Muscle of leg (tissue), 11 donors: ENCODE measurements around the gene CACNA1D. TPM values are rescaled to one million over a fixed set of nuclear protein-coding genes. Genes with fewer than 3 reads are reported as not detected.

ENCODE experiments used
- DNase-seq: peaks from one replicate; pipeline ENCODE4 v3.0.0; 2013
- H3K27ac ChIP-seq: one replicate; pipeline ENCODE4 v1.5.1; 2013; ENCODE audit warnings: mild to moderate bottlenecking, low read length, control low read depth
- H3K27me3 ChIP-seq: one replicate; pipeline ENCODE4 v1.6.1; 2013; ENCODE audit warnings: low read length; ENCODE audit not compliant: control insufficient read depth, insufficient read depth
- H3K36me3 ChIP-seq: one replicate; pipeline ENCODE4 v1.6.1; 2013; ENCODE audit warnings: low read length; ENCODE audit not compliant: control insufficient read depth, insufficient read depth
- H3K4me1 ChIP-seq: one replicate; pipeline ENCODE4 v1.6.1; 2013; ENCODE audit warnings: low read length; ENCODE audit not compliant: control insufficient read depth, insufficient read depth
- H3K4me3 ChIP-seq: one replicate; pipeline ENCODE4 v1.5.1; 2013; ENCODE audit warnings: low read length, control low read depth
- H3K9me3 ChIP-seq: replicated peaks from 2 replicates; pipeline ENCODE4 v1.6.1; 2013; ENCODE audit warnings: low read depth, low read length; ENCODE audit not compliant: control insufficient read depth
- WGBS: methylation state at CpG from one replicate; pipeline ENCODE4 v1.1.5; 2013; ENCODE audit warnings: missing lambda C conversion rate; ENCODE audit not compliant: insufficient coverage; 5-methylcytosine and 5-hydroxymethylcytosine counted together
- polyA plus RNA-seq, 8 donors: library from polyadenylated mRNA; unstranded; fragments of 120-200 nt; gene quantifications; one replicate each; pipeline versions ENCODE4 v1.2.1 to v1.2.3, GENCODE V29; 2013; ENCODE audit warnings: inconsistent platforms in 1 of 8, low replicate concordance in 1 of 8; ENCODE audit not compliant: insufficient read length in 8 of 8, insufficient read depth in 1 of 8
- total RNA-seq: library from RNA; stranded (reverse); fragments of 120-200 nt; gene quantifications from one replicate; pipeline ENCODE4 v1.2.4, GENCODE V29; 2013

The CACNA1D gene
- total and polyA plus RNA-seq, 9 donors, result 0.86 to 6.3 (median 2.1) TPM

- WGBS, result 84% methylated on average over 7 of the region's 7 CpGs
- DNase-seq, result no peak
- Histone ChIP-seq H3K27me3 (no peaks in the 10 kb centered on the region), H3K27ac (no peak overlapping the region), H3K36me3 (peaks cover 26% of the 10 kb centered on the region), H3K4me1 (no peaks in the 10 kb centered on the region), H3K4me3 (no peak overlapping the region), H3K9me3 (no peaks in the 10 kb centered on the region)
Measured at GRCh38 chr3:53858096-53858741, 363.8 kb downstream of the CACNA1D start.

GRCh38 chr3:53859178-53859577 lies 364.8 kb downstream of the CACNA1D start:
- Histone ChIP-seq H3K27ac (no peak overlapping the region), H3K27me3 (no peaks in the 10 kb centered on the region), H3K9me3 (no peaks in the 10 kb centered on the region), H3K4me1 (no peaks in the 10 kb centered on the region), H3K36me3 (peaks cover 33% of the 10 kb centered on the region), H3K4me3 (no peak overlapping the region)
- DNase-seq, result no peak
- 94% methylated on average over 3 of the region's 6 CpGs for WGBS

GRCh38 chr3:53860196-53860595 lies 365.8 kb downstream of the CACNA1D start:
- H3K36me3 ChIP-seq, result peaks cover 42% of the 10 kb centered on the region
- no peaks in the 10 kb centered on the region for H3K4me1 ChIP-seq
- H3K9me3 ChIP-seq, result no peaks in the 10 kb centered on the region
- no peak overlapping the region for H3K4me3 ChIP-seq
- no peaks in the 10 kb centered on the region for H3K27me3 ChIP-seq
- DNase-seq, result no peak
- whole genome bisulfite sequencing, result 72% methylated on average over 2 of the region's 4 CpGs
- no peak overlapping the region for H3K27ac ChIP-seq

- Histone ChIP-seq H3K36me3 (peaks cover 46% of the 10 kb centered on the region), H3K27ac (no peak overlapping the region), H3K4me1 (no peaks in the 10 kb centered on the region), H3K4me3 (no peak overlapping the region), H3K9me3 (no peaks in the 10 kb centered on the region), H3K27me3 (no peaks in the 10 kb centered on the region)
- DNase-seq, result no peak
- no CpG with 5 or more reads among the region's 3 CpGs for WGBS
Measured at GRCh38 chr3:53862241-53862640, 367.8 kb downstream of the CACNA1D start.

GRCh38 chr3:53863145-53863544 lies 368.7 kb downstream of the CACNA1D start:
- Histone ChIP-seq H3K4me1 (no peaks in the 10 kb centered on the region), H3K4me3 (no peak overlapping the region), H3K27ac (no peak overlapping the region), H3K27me3 (no peaks in the 10 kb centered on the region), H3K9me3 (no peaks in the 10 kb centered on the region), H3K36me3 (peaks cover 52% of the 10 kb centered on the region)
- WGBS, result 67% methylated on average over 1 of the region's 1 CpG
- DNase-seq, result no peak

Other genes with a start within 250 kb of the CACNA1D start
- gene TKT, start 238.6 kb upstream of the CACNA1D start, total RNA-seq, result 29.1 TPM
- 10 to 100 TPM; 28.8 to 49.5 (median 39.1) TPM for gene TKT, start 238.6 kb upstream of the CACNA1D start, polyA plus RNA-seq
- 13.6 TPM for gene DCP1A, start 147.1 kb upstream of the CACNA1D start, total RNA-seq
- gene DCP1A, start 147.1 kb upstream of the CACNA1D start, polyA plus RNA-seq, result 10 to 100 TPM; 14.6 to 18.5 (median 16.5) TPM